ENCODE data around the gene RPL21.

RPL21 gene

DNA sequence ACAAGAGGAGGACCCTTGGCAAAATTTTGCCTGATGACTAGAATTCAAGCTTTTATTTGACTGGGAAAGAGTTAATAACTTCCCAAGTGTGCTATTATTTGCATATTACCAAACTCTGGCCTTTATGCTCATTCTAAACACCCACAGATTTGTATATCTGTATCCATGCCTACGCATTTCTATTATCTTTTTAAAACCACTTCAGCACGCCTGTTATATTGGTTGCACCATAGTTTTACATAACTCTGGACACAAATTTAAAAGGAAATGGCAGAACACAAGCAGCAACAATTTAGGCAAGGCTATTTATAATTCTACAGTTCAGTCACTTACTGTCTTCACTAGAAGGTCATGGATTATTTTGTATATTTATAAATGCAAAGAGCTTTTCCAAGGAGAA is 15.6 kb downstream of the RPL21 start:
- TF ChIP-seq, protein P1, sequence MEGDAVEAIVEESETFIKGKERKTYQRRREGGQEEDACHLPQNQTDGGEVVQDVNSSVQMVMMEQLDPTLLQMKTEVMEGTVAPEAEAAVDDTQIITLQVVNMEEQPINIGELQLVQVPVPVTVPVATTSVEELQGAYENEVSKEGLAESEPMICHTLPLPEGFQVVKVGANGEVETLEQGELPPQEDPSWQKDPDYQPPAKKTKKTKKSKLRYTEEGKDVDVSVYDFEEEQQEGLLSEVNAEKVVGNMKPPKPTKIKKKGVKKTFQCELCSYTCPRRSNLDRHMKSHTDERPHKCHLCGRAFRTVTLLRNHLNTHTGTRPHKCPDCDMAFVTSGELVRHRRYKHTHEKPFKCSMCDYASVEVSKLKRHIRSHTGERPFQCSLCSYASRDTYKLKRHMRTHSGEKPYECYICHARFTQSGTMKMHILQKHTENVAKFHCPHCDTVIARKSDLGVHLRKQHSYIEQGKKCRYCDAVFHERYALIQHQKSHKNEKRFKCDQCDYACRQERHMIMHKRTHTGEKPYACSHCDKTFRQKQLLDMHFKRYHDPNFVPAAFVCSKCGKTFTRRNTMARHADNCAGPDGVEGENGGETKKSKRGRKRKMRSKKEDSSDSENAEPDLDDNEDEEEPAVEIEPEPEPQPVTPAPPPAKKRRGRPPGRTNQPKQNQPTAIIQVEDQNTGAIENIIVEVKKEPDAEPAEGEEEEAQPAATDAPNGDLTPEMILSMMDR (IDR thresholded peaks at IDR 0.05) = no peak
- Histone ChIP-seq H3K4me3 (no peak overlapping the region), H3K27ac (no peak overlapping the region)
- DNase-seq (ENCODE audit: low spot score) = no peak

GRCh38 chr13:27267596-27267995 is 16.2 kb downstream of the RPL21 start:
- peak overlapping the region in 1 of 2 donors; percentile 2 for H3K27ac ChIP-seq
- TF ChIP-seq, protein P1 (IDR thresholded peaks at IDR 0.05) = no peak

DNA sequence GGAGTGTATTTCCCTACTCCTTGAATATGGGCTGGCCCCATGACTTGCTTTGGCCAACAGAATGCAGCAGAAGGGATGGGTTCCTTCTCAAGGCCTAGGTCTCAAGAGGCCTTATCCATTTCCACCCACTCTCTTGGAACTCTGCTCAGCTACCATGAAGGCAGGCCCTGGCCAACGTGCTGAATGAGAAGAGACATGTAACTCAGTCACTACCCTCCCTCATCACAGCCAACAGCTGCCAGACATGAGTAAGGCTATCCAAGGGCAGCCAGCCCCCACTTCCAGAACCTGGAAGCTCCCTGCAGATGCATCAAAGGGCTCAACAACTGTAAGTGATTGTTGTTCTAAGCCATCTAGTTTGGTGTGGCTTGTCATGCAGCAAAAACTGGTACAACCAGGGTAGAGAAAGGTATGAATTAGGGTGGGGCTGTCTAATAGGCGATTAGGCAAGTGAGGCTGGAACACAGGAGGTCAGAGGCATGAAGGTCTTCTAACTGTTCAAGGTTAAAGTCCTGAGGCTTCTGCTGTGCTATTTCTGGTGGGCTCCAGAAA is 17.8 kb downstream of the RPL21 start:
- no peak for DNase-seq (ENCODE audit: low spot score)

More at GRCh38 chr13:27267596-27267995, 16.2 kb downstream of the RPL21 start:
- H3K4me3 ChIP-seq = no peak overlapping the region
- no peak for DNase-seq (ENCODE audit: low spot score)

GRCh38 chr13:27270594-27271520 is 19.5 kb downstream of the RPL21 start, which contains the start of gene RASL11A:
TSS of gene RASL11A (plus strand) at chr13:27270830. CDS start at chr13:27270945, 115 bp downstream.
- peak within 1 kb of the TSS; percentile 90 to 99 for H3K27ac ChIP-seq
- TF ChIP-seq, protein P1 (IDR thresholded peaks at IDR 0.05) = peak; percentile 98

More for the DNA sequence above, 17.8 kb downstream of the RPL21 start:
- Histone ChIP-seq H3K27ac (no peak overlapping the region), H3K4me3 (no peak overlapping the region)
- TF ChIP-seq, protein P1 (IDR thresholded peaks at IDR 0.05) = no peak

DNA sequence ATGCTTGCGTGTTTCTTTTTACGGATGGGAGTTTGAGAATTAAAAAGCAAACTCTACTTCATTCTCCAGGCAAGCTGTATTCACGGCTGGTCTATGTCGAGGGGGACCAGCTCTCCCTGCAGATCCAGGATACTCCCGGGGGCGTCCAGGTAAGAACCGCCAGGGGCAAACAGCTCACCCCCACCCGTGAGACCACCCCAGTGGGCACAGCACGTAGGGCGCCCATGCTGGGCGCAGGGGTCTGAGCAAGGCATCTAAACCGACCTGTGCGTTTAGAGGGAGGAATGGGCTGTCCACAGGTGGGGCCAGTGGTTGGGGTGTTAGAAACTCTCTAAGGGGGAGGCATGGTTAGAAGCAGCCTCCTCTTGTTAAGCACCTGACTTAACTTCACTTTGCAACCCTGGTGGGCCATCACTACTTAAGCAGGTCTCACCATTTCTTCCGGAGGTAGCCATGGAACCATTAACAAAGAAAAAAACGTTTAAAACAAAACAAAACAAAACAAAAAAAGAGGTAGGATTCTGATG is 20.3 kb downstream of the RPL21 start:
- TF ChIP-seq, protein P1 (IDR thresholded peaks at IDR 0.05) = no peak
- H3K27ac ChIP-seq = peak overlapping the region; percentile 90 to 99

More at GRCh38 chr13:27270594-27271520, 19.5 kb downstream of the RPL21 start, which contains the start of gene RASL11A:
- peak within 1 kb of the TSS; percentile 100 for H3K4me3 ChIP-seq
- peak; percentile 92 for DNase-seq (ENCODE audit: low spot score)

GRCh38 chr13:27273658-27274425 is 22.5 kb downstream of the RPL21 start:
- Histone ChIP-seq H3K4me3 (peak overlapping the region; percentile 52), H3K27ac (peak overlapping the region; percentile 90)
- TF ChIP-seq, protein P1 (IDR thresholded peaks at IDR 0.05) = no peak
- DNase-seq (ENCODE audit: low spot score) = no peak

More for the DNA sequence above, 20.3 kb downstream of the RPL21 start:
- peak overlapping the region; percentile 100 for H3K4me3 ChIP-seq
- DNase-seq (ENCODE audit: low spot score) = no peak

All from coronary artery (tissue), 2 donors.